HL-60/S4 treated with retinoic acid at 250 ng/mL for 4 days and 3 days (cell line): ENCODE data around the gene REST.
"Not testable (repeated sequence)": the region's sequence is repeated elsewhere in the genome, so short reads cannot be mapped to it uniquely, and the experiment has no call there.

Experiments
- in situ Hi-C: fragments of 300-500 bp; cut with MboI; formaldehyde crosslinking; loops from 2 replicates; pipeline ENCODE4 v1.7.0; 2022; ENCODE audit warnings: low sequenced_read_pairs

Gene REST

DNA sequence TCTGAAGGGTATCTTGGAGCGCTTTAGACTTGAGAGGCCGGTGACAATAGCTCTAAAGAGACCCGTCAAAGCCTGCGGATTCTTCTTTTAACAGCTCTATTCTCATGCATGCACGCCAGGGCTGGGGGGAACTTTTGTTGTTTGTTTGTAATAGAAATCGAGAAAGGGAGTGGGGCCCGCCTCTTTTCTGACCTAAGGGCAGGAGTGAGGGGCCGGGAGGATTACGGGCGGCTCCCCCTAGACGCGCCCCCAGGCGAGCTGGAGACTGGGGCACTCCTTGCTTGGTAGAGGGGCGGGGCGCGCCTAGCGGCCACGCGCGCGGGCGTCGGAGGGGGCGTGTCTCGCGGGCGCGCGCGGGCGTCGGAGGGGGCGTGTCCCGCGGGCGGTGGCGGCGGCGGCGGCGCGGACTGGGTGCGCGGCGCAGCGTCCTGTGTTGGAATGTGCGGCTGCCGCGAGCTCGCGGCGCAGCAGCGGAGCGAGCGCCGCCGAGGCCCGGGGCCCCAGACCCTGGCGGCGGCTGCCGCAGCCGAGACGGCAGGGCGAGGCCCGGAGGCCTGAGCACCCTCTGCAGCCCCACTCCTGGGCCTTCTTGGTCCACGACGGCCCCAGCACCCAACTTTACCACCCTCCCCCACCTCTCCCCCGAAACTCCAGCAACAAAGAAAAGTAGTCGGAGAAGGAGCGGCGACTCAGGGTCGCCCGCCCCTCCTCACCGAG, at the start of gene REST:
Gene REST, plus strand, starts transcription at position 412 of the 717 bp plus-strand sequence. CDS start 2,739 bp downstream, outside the sequence.
- in situ Hi-C loops: no loop called here

DNA sequence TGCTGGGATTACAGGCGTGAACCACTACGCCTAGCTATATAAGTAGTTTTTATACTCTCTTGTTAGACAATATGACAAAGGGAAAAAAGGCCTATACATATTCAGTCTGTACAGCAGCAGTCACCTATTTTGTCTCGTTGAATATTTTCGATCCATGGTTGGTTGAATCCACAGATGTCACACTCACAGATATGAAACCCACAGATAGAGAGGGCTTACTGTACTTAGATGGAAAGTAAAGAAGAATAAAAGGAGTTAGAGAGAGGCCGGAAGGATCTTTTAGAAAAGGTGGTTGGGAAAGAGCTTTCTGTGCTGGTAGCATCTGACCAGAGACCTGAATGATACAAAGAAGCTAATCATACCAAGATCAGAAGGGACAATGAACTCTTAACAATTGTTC, 47.9 kb upstream of the REST start:
- in situ Hi-C loops: no loop called here

GRCh38 chr4:56860781-56861180, 46.9 kb upstream of the REST start:
- in situ Hi-C loops: no loop called here

DNA sequence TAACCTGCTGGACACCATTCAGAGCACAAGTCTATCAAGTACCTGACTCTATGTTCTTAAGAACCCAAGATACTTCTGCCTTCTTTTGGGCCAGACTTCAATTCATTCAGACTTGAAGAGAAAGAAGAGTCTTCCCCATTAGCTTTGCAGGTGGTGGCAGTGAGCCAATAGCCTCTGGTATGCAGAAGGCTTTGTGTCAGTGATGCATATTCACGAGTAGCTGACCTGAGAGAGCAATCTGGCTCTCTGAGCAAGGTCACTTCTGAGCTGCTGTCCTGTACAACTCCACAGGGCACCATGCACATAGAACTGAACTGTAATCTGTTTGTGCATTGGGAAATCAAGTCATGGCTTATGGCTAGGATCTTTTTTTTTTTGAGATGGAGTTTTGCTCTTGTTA, 46.3 kb upstream of the REST start:
- in situ Hi-C loops: no loop called here

DNA sequence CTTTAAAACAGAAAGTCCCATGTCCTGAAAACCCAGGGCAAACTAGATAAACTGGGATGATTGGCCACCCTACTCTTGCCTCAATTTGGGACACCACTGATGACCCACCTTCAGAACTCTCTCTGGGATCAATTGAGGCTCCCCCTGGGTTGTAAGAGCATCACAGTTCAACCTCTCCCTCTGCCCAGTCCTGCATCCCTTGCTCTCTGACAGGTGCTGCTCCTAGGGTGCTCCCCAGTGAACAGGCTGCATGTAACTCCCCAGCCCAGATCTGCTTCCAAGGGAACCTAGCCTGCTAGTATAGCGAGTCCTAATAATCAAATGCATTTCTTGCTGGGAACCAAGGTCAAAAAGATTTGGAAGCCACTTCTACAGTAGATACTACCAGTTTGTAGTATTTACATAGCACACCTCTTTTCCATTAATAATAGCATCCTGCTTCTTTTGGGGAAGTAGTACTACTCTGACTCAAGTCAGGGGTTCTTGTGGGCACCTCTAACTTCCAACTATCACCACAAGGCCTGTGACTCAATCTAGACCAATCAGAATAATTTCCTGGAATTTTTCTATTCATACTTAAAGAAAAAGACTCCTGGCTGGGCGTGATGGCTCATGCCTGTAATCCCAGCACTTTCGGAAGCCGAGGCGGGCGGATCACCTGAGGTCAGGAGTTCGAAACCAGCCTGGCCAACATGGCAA, 44.1 kb upstream of the REST start:
- in situ Hi-C loops: no loop called here

DNA sequence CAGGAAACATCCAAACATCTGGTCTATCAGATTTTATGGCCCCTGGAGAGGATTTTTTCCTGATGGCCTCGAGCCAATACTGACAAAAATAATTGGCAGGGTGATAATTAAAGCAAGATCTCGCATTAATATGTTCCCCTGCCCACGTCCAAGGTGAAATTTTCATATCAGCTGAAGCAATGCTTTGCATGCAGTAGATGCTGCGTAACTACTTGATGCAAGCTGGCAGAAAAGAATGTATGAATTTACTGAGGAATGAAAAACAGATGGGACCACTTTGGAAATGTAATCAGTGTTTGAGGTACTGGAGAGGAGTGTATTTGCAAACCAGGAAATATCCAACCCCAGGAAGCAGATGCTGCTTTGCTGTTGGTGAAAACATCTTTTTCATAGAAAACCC, 36.8 kb upstream of the REST start:
- in situ Hi-C loops: no loop called here

GRCh38 chr4:56871371-56871866, 36.3 kb upstream of the REST start:
- in situ Hi-C loops: no loop called here

- in situ Hi-C loops: no loop called here
Observed at GRCh38 chr4:56874166-56874565, 33.5 kb upstream of the REST start.

DNA sequence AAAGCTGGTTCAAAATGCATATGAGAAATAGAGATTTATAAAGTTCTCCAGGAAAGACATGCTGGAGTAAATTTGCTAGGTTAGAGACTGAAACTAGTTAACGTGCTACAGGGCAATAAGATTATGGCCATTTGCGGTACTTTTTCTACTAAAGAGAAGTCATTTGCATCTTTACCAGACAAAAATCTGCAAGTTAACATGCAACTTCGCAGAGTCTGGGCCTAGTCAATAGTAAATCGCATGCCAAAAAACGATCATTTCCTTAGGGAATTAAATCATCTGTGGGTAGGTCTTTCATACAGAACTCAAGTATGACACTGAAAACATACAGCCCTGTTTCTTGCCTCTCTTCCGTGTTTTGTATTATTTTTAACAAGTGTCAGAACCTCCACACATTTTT, 32.8 kb upstream of the REST start:
- in situ Hi-C loops: no loop called here

DNA sequence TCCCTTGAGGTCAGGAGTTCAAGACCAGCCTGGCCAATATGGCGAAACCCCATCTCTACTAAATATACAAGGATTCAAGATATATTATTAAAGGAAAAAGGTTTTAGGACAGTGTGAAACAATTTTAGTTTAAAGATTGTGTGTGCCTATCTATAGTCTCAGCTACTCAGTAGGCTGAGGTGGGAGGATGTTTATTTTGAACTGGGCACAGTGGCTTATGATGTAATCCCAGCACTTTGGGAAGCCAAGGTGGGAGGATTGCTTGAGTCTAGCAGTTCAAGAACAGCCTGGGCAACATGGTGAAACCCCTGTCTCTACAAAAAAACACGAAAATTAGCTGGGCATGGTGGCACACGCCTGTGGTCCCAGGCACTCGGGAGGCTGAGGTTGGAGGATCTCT, 31.4 kb upstream of the REST start:
- in situ Hi-C loops: no loop called here

GRCh38 chr4:56879996-56880395, 27.7 kb upstream of the REST start:
- in situ Hi-C loops: no loop called here

DNA sequence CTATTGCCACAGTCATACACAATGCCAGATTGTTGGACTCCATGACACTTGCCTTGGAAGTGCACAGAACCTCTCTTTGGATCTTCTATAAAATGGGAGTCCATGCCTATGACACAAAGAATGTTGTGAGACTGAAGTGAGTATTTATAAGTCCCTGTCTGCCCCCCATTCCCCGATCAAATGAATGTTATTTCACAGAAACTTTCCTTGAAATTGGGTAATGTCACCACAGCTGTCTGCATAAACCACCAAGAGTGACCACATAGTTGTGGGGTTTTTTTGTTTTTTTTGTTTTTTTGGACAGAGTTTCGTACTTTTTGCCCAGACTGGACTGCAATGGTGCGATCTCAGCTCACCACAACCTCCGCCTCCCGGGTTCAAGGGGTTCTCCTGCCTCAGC, 27.1 kb upstream of the REST start:
- in situ Hi-C loops: no loop called here

GRCh38 chr4:56884511-56884910, 23.2 kb upstream of the REST start:
- in situ Hi-C loops: not testable (repeated sequence)

GRCh38 chr4:56892691-56893090, 15.0 kb upstream of the REST start:
- in situ Hi-C loops: no loop called here

GRCh38 chr4:56897842-56898241, 9.9 kb upstream of the REST start:
- in situ Hi-C loops: not testable (repeated sequence)

DNA sequence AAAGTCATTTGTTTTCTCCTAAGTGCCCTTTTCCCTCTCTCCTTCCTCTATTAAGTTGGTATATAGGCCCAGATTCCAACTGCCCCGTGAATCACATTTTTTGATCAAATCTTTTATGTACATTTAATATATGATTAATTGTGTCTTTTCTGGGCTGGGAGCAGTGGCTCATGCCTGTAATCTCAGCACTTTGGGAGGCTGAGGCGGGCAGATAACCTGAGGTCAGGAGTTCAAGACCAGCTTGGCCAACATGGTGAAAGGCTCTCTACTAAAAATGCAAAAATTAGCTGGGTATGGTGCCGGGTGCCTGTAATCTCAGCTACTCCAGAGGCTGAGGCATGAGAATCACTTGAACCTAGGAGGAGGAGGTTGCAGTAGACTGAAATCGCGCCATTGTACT, 7.5 kb upstream of the REST start:
- in situ Hi-C loops: not testable (repeated sequence)

DNA sequence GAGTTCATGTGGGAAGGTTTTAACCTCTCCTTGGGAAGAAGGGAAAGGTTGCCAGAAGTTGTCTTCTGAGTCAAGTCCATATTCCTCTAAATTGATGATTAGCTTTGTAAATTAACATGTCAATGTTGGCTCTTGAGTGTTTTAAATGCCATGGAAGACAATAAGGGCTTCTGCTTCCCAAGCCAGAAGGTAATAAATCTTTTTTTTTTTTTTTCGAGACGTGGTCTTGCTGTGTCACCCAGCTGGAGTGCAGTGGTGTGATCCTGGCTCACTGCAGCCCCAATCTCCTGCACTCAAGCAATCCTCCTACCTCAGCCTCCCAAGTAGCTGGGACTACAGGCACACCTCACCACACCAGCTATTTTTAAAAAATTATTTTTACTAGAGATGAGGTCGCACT, 5.0 kb upstream of the REST start:
- in situ Hi-C loops: no loop called here

GRCh38 chr4:56905796-56906195, 1.9 kb upstream of the REST start:
- in situ Hi-C loops: no loop called here

- in situ Hi-C loops: no loop called here
Observed at GRCh38 chr4:56906489-56907393, 959 bp upstream of the REST start.

- in situ Hi-C loops: no loop called here
Observed at GRCh38 chr4:56908206-56909085, 746 bp downstream of the REST start.
